Panc1 (cell line): ENCODE measurements around the gene RBM8A. TPM values are rescaled to one million over a fixed set of nuclear protein-coding genes. Genes with fewer than 3 reads are reported as not detected.
"Not testable (repeated sequence)": the region's sequence is repeated elsewhere in the genome, so short reads cannot be mapped to it uniquely, and the experiment has no call there.

Source experiments
- ATAC-seq: fragments of 200-7000 bp; cut with Tn5 transposase; 2 replicates; pipeline ENCODE4 v1.9.1; 2020; ENCODE audit warnings: mild to moderate bottlenecking, moderate library complexity
- BruUV-seq: library from RNA; stranded (reverse); fragments of 400-500 nt; replicated peaks from 2 replicates; lab custom pipeline; 2021; lab: Mats Ljungman, UMichigan
- CTCF ChIA-PET: fragments of 300-600 bp; sonication (Branson Sonifier 250); formaldehyde crosslinking; loops from one replicate; lab custom pipeline; 2022; ENCODE audit warnings: antibody characterized with exemption; lab: Charles Lee
- POLR2A ChIA-PET: fragments of 300-600 bp; sonication (Branson Sonifier 250); formaldehyde crosslinking; loops from one replicate; lab custom pipeline; 2022; ENCODE audit warnings: antibody characterized with exemption; lab: Charles Lee
- DNase-seq: peaks from one replicate; pipeline ENCODE4 v3.0.0-alpha.2; 2010; ENCODE audit warnings: low read depth, low spot score
- H3K27ac ChIP-seq: 2 replicates; pipeline ENCODE4 v1.5.1; 2011; ENCODE audit warnings: mild to moderate bottlenecking, low read length, inconsistent platforms
- H3K27me3 ChIP-seq: fragments of 200-500 bp; sonication (Bioruptor generic); 2 replicates; pipeline ENCODE4 v1.6.0; 2014; ENCODE audit warnings: low read length, inconsistent platforms; ENCODE audit not compliant: control insufficient read depth, insufficient read depth
- H3K36me3 ChIP-seq: fragments of 200-500 bp; sonication (Bioruptor generic); 2 replicates; pipeline ENCODE4 v1.5.1; 2014; ENCODE audit warnings: inconsistent platforms, mild to moderate bottlenecking, low read length, moderate library complexity; ENCODE audit not compliant: control insufficient read depth, insufficient read depth
- H3K4me1 ChIP-seq: 2 replicates; pipeline ENCODE4 v1.5.1; 2011; ENCODE audit warnings: inconsistent platforms, mild to moderate bottlenecking, low read length, moderate library complexity; ENCODE audit not compliant: control insufficient read depth, insufficient read depth
- H3K4me3 ChIP-seq, 2 experiments: 2 replicates each; pipeline ENCODE4 v1.5.1; 2011 to 2012; ENCODE audit warnings: low read depth in 2 of 2, low read length in 2 of 2, mild to moderate bottlenecking in 2 of 2, inconsistent platforms in 1 of 2, moderate library complexity in 1 of 2
- H3K9me3 ChIP-seq: fragments of 200-500 bp; sonication (Bioruptor generic); 2 replicates; pipeline ENCODE4 v1.5.1; 2014; ENCODE audit warnings: low read depth, mild to moderate bottlenecking, inconsistent platforms, low read length, moderate library complexity; ENCODE audit not compliant: control insufficient read depth, insufficient read depth
- POLR2AphosphoS5 ChIP-seq: IDR thresholded peaks from 2 replicates; pipeline ENCODE4 v1.6.1; 2012; ENCODE audit warnings: mild to moderate bottlenecking, low read depth, low read length, moderate library complexity
- SIN3A ChIP-seq: IDR thresholded peaks from 2 replicates; pipeline ENCODE4 v1.6.1; 2012; ENCODE audit warnings: low read depth, mild to moderate bottlenecking, low read length, moderate library complexity, borderline replicate concordance; ENCODE audit not compliant: insufficient read depth
- in situ Hi-C: cut with HindIII; loops from 2 replicates; pipeline ENCODE4 v1.10.0; 2016; ENCODE audit warnings: low sequenced_read_pairs, low pct_unique_long_range_greater_than_20kb
- intact Hi-C: fragments of 100-400 bp; cut with micrococcal nuclease; formaldehyde crosslinking; loops from one replicate; pipeline ENCODE4 v1.10.0; 2022; ENCODE audit not compliant: unreplicated experiment
- total RNA-seq: library from RNA; stranded (reverse); gene quantifications from one replicate; pipeline ENCODE4 v1.2.1, GENCODE V29; 2021; ENCODE audit not compliant: unreplicated experiment
- TF ChIP-seq, protein P1 (sequence below), 2 experiments: IDR thresholded peaks; 2 replicates each; pipeline ENCODE4 v1.6.1; 2011 to 2012; ENCODE audit warnings: low read depth in 2 of 2, control low read depth in 1 of 2, low read length in 1 of 2, mild to moderate bottlenecking in 1 of 2, moderate library complexity in 1 of 2; ENCODE audit not compliant: insufficient read depth in 1 of 2

The RBM8A gene
- total RNA-seq, 1 experiment from 2014 or later, result 172 TPM

DNA sequence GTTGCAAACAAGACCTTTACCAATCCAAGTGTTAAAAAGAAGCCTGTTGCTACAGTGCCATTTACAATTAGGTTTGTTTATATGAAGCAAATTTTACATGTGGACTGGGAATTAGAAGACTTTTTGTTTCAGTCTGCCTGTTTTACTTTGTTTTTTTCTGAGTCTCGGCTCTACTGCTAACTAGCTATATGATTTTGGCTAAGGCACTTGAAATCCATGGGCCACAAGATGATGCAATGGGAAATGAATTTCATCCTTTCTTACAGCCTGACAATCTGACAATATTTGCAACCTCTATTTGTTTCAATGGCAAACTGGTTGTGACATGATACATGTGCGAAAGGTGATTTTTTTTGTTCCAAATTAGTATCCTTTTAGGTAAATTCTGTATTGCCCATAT is 5.0 kb downstream of the RBM8A start:
- DNase-seq (no peak), ATAC-seq (no peak)
- in situ Hi-C loops (no loop called here), intact Hi-C loops (no loop called here)
- TF ChIP-seq SIN3A, result no peak
- peak overlapping the region; percentile 63 for H3K27ac ChIP-seq
- no peaks in the 10 kb centered on the region for H3K9me3 ChIP-seq
- CTCF ChIA-PET, result no interaction called here
- H3K36me3 ChIP-seq, result peaks cover 16% of the 10 kb centered on the region
- POLR2A ChIA-PET, result interaction anchor here (1.1 kb wide), 1 partner anchor 42 kb away, joined by 3 read pairs; the partner anchor contains the start of genes ANKRD34A and POLR3GL
- BruUV-seq, result no TSS peak
- no peak overlapping the region for H3K4me3 ChIP-seq
- H3K27me3 ChIP-seq, result no peaks in the 10 kb centered on the region
- peaks cover 20% of the 10 kb centered on the region for H3K4me1 ChIP-seq

DNA sequence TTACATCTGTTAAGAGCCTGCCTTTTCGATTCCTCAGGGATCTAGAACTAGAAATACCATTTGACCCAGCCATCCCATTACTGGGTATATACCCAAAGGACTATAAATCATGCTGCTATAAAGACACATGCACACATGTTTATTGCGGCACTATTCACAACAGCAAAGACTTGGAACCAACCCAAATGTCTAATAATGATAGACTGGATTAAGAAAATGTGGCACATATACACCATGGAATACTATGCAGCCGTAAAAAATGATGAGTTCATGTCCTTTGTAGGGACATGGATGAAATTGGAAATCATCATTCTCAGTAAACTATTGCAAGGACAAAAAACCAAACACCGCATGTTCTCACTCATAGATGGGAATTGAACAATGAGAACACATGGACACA is 7.0 kb downstream of the RBM8A start:
- Histone ChIP-seq H3K4me3 (peak overlapping the region; percentile 92 to 94), H3K36me3 (peaks cover 10% of the 10 kb centered on the region), H3K4me1 (peaks cover 19% of the 10 kb centered on the region)
- H3K27ac ChIP-seq, H3K27me3 ChIP-seq, DNase-seq, H3K9me3 ChIP-seq, CTCF ChIA-PET, ATAC-seq, intact Hi-C loops, POLR2A ChIA-PET, in situ Hi-C loops: not testable (repeated sequence)
- BruUV-seq, result TSS peak; percentile 94

DNA sequence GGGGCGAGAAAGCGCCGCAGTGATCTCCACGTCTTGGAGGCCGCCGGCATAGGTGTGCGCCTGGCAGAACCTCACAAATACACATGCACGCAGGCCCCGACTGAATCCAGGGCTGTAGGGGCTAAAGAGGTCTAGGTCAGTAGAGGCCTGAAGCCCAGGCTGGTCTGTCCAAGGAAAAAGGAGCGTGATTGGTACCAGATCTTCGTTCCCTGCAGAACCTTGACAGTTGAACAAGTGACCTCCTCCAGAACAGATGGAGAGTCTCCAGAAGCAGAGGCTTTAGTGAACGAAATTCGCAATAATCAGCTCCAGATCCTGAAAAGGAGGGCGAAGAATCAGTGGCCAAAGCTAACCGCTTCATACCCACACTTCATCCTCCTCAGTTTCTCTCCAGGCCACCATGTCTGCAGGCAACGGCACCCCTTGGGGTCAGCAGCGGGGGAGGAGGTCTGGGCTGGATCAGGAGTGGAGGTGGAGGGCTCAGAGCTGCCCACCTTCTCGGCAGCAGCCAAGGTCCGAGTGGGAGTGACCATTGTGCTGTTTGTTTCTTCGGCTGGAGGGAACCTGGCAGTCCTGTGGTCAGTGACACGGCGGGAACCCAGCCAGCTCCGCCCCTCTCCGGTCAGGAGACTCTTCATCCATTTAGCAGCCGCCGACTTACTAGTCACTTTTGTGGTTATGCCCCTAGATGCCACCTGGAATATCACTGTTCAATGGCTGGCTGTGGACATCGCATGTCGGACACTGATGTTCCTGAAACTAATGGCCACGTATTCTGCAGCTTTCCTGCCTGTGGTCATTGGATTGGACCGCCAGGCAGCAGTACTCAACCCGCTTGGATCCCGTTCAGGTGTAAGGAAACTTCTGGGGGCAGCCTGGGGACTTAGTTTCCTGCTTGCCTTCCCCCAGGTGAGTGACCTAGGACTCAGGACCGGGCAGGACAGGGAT is 8.0 kb downstream of the RBM8A start:
- BruUV-seq, result no TSS peak
- Histone ChIP-seq H3K27ac (peak overlapping the region; percentile 93), H3K4me1 (peaks cover 19% of the 10 kb centered on the region), H3K36me3 (peaks cover 11% of the 10 kb centered on the region), H3K27me3 (no peaks in the 10 kb centered on the region), H3K4me3 (peak overlapping the region; percentile 92 to 94), H3K9me3 (no peaks in the 10 kb centered on the region)
- CTCF ChIA-PET, result interaction anchor here (0.6 to 1.4 kb wide), 3 partner anchors 12 to 95 kb away, joined by 3 read pairs; partner anchors contain the start of genes POLR3C and RNF115
- POLR2A ChIA-PET, result interaction anchor here (0.6 to 2.2 kb wide), 3 partner anchors 8 to 110 kb away, joined by 3 to 9 read pairs (median 6); partner anchors contain the start of gene RBM8A
- no peak for DNase-seq
- in situ Hi-C loops (no loop called here), intact Hi-C loops (loop anchor here (10.0 kb wide), 1 partner anchor 64 kb away; the partner anchor contains the start of gene PIAS3)
- TF ChIP-seq SIN3A, result no peak
- TF ChIP-seq POLR2AphosphoS5, result 0 out of 2 replicates have a peak, but pooled peaks have one; percentile 23
- ATAC-seq, result peak; percentile 93

DNA sequence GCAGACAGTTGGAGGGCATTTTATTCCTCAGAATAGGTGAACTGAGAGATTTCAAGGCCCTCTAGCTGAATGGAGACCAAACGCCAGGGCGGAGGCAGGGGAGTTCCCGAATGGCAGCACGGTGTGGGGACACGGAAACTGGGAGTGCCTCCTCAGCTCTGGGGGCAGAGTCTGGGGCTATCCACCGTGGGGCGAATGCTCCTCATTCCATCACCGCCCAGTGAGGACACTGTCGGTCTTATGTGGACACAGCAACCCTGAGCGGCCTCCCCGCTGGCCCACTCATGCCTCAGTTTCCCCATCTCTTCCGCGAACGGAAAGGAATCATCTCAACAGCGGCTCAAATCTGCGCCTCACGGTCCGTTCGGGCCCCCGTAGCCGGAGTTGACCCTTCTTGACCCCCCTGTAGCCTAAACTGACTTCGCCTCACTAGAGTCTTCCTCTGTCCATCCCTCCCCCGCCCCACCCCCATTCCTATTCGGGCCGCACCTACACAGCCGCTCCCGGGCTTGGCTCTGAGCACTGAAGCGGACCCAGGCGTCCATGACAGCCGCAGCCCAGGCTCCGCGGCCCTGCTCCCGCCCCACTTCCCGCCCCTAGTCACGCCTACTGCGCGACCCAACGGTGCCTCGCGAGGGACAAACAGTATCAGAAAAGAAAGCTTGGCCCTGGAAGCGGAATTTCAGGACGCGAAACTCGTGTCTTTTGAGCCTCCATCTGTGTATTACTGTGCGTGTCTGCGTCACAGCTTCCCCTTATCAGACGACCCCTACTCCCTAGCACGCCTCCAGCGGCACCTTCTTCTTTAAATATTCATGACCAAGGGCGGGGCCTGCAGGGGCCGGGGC is 8.9 kb downstream of the RBM8A start, which contains the start of gene PEX11B:
PEX11B (minus strand) TSS at position 574 of the 848 bp plus-strand sequence; CDS start at position 545, 29 bp downstream.
- intact Hi-C loops (loop anchor here (10.0 kb wide), 1 partner anchor 64 kb away; the partner anchor contains the start of gene PIAS3), in situ Hi-C loops (no loop called here)
- ATAC-seq (peak; percentile 91), DNase-seq (peak; percentile 78)
- TF ChIP-seq POLR2AphosphoS5, result peak; percentile 65; the same call in 1 of the 2 replicates
- TF ChIP-seq, protein P1, sequence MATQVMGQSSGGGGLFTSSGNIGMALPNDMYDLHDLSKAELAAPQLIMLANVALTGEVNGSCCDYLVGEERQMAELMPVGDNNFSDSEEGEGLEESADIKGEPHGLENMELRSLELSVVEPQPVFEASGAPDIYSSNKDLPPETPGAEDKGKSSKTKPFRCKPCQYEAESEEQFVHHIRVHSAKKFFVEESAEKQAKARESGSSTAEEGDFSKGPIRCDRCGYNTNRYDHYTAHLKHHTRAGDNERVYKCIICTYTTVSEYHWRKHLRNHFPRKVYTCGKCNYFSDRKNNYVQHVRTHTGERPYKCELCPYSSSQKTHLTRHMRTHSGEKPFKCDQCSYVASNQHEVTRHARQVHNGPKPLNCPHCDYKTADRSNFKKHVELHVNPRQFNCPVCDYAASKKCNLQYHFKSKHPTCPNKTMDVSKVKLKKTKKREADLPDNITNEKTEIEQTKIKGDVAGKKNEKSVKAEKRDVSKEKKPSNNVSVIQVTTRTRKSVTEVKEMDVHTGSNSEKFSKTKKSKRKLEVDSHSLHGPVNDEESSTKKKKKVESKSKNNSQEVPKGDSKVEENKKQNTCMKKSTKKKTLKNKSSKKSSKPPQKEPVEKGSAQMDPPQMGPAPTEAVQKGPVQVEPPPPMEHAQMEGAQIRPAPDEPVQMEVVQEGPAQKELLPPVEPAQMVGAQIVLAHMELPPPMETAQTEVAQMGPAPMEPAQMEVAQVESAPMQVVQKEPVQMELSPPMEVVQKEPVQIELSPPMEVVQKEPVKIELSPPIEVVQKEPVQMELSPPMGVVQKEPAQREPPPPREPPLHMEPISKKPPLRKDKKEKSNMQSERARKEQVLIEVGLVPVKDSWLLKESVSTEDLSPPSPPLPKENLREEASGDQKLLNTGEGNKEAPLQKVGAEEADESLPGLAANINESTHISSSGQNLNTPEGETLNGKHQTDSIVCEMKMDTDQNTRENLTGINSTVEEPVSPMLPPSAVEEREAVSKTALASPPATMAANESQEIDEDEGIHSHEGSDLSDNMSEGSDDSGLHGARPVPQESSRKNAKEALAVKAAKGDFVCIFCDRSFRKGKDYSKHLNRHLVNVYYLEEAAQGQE (IDR thresholded peaks at IDR 0.05; ENCODE audit: insufficient read depth in 1 of 2, low read depth in 2 of 2, low read length in 1 of 2), result no peak
- TF ChIP-seq SIN3A, result 0 out of 2 replicates have a peak, but pooled peaks have one; percentile 62
- ChIA-PET CTCF (interaction anchor here (0.6 to 1.4 kb wide), 4 partner anchors 11 to 95 kb away, joined by 3 to 4 read pairs (median 3); partner anchors contain the start of genes POLR3C and RNF115), POLR2A (interaction anchor here (0.6 to 2.2 kb wide), 2 partner anchors 9 to 27 kb away, joined by 3 to 9 read pairs; partner anchors contain the start of gene RBM8A)
- Histone ChIP-seq H3K4me1 (peaks cover 18% of the 10 kb centered on the region), H3K4me3 (peak within 1 kb of the TSS; percentile 92 to 94), H3K27ac (peak within 1 kb of the TSS; percentile 93), H3K36me3 (peaks cover 10% of the 10 kb centered on the region), H3K27me3 (no peaks in the 10 kb centered on the region), H3K9me3 (no peaks in the 10 kb centered on the region)
- BruUV-seq, result no TSS peak
